K562 (cell line): Measurements from ENCODE around the gene CDC6. TPM values are rescaled to one million over a fixed set of nuclear protein-coding genes. Genes with fewer than 3 reads are reported as not detected.

Source experiments
- BRD4 ChIP-seq: fragments of 200-600 bp; sonication (generic); IDR thresholded peaks from 2 replicates; pipeline ENCODE4 v1.6.1; 2017; ENCODE audit warnings: inconsistent platforms
- HDAC1 ChIP-seq, 2 experiments: fragments of 450-650 bp; IDR thresholded peaks; 2 replicates each; pipeline ENCODE4 v1.6.1; 2016 to 2017; ENCODE audit warnings: inconsistent platforms in 1 of 2, mild to moderate bottlenecking in 1 of 2, moderate library complexity in 1 of 2
- MITF ChIP-seq: IDR thresholded peaks from 2 replicates; pipeline ENCODE4 v1.6.1; 2014; ENCODE audit warnings: antibody characterized with exemption
- NONO ChIP-seq, 2 experiments: fragments of 200-400 bp in 1 of 2; fragments of 450-650 bp in 1 of 2; formaldehyde crosslinking in 1 of 2; IDR thresholded peaks; 2 replicates each; pipeline ENCODE4 v1.6.1; 2017; ENCODE audit warnings: low read depth in 2 of 2, mild to moderate bottlenecking in 2 of 2, moderate library complexity in 2 of 2, low read length in 1 of 2
- RBM25 ChIP-seq: fragments of 200-400 bp; formaldehyde crosslinking; IDR thresholded peaks from 2 replicates; pipeline ENCODE4 v1.6.1; 2018; ENCODE audit warnings: low read length, low read depth, moderate library complexity; ENCODE audit not compliant: severe bottlenecking
- STAT5A ChIP-seq: IDR thresholded peaks from 2 replicates; pipeline ENCODE4 v1.6.1; 2012; ENCODE audit warnings: low read length, inconsistent platforms, borderline replicate concordance
- TEAD4 ChIP-seq, 2 experiments: sonication (generic) in 1 of 2; formaldehyde crosslinking in 1 of 2; IDR thresholded peaks; 2 replicates each; pipeline versions ENCODE4 v1.6.1 to v1.8.0; 2012 to 2022; ENCODE audit warnings: borderline replicate concordance in 1 of 2, inconsistent platforms in 1 of 2, low read length in 1 of 2, mild to moderate bottlenecking in 1 of 2, missing genetic modification reagents in 1 of 2
- ZBTB40 ChIP-seq, 2 experiments: fragments of 450-650 bp in 1 of 2; sonication (generic) in 1 of 2; formaldehyde crosslinking in 1 of 2; IDR thresholded peaks; 2 replicates each; pipeline versions ENCODE4 v1.7.1 to v1.9.0; 2016 to 2022; ENCODE audit warnings: inconsistent platforms in 1 of 2, mild to moderate bottlenecking in 1 of 2, missing genetic modification reagents in 1 of 2
- polyA plus RNA-seq, 8 experiments: library from polyadenylated mRNA; depleted of rRNA in 4 of 8; stranded (reverse) in 5 of 8; unstranded in 3 of 8; fragments of >200 nt; fragmentation: Nextera tagmentation in 2 of 8; fragmentation: Illumina TruSeq in 1 of 8; extraction: Ambion mirVana in 2 of 8; extraction: Trizol in 1 of 8; gene quantifications; 2 replicates each; pipeline versions ENCODE4 v1.2.1 to v1.2.3, GENCODE V29; 2011 to 2014; ENCODE audit warnings: inconsistent platforms in 1 of 8, missing spikeins in 1 of 8
- total RNA-seq, 7 experiments: library from RNA; depleted of rRNA in 6 of 7; stranded (reverse); fragments of >200 nt in 6 of 7; fragmentation: Illumina TruSeq in 2 of 7; extraction: Trizol in 2 of 7; gene quantifications; 2 replicates each; pipeline versions ENCODE4 v1.2.1 to v1.2.3, GENCODE V29; 2011 to 2021; ENCODE audit warnings: low replicate concordance in 1 of 7

Gene CDC6
- total and polyA plus RNA-seq, 9 of the 15 experiments (the other 6 are each of a cell fraction or from before 2014, with no cell fraction given): 29.6 to 141 (median 106) TPM

GRCh38 chr17:40266882-40267281 lies 20.8 kb upstream of the CDC6 start (continued):
- TF ChIP-seq ZBTB40 (IDR thresholded peaks at IDR 0.05) (no peak), ZBTB40 (CRISPR knock-in tag; IDR thresholded peaks at IDR 0.05) (no peak), TEAD4 (IDR thresholded peaks at IDR 0.05; ENCODE audit: low read length) (peak; percentile 23; the same call in 1 of the 2 replicates), TEAD4 (CRISPR knock-in tag; IDR thresholded peaks at IDR 0.05; ENCODE audit: borderline replicate concordance) (no peak), NONO (IDR thresholded peaks at IDR 0.05; ENCODE audit: low read depth in 2 of 2, low read length in 1 of 2) (no peak), MITF (no peak), RBM25 (no peak), HDAC1 (IDR thresholded peaks at IDR 0.05) (peak in 1 of 2 experiments; percentile 62; a peak in 1 of 4 replicates), STAT5A (no peak), BRD4 (no peak)
